Measurements from ENCODE around the gene DAPK2. TPM values are rescaled to one million over a fixed set of nuclear protein-coding genes. Genes with fewer than 3 reads are reported as not detected.

Gene DAPK2
- total RNA-seq, 1 donor from 2014 or later = 0.52 TPM

- Mint-ChIP-seq H3K27me3 (ENCODE audit: low read depth, unreplicated experiment) (peaks cover 36% of the 10 kb centered on the region), H3K9me3 (ENCODE audit: unreplicated experiment) (no peaks in the 10 kb centered on the region), H3K4me1 (ENCODE audit: low read depth, unreplicated experiment) (peaks cover 4% of the 10 kb centered on the region), H3K36me3 (ENCODE audit: low read depth, unreplicated experiment) (no peaks in the 10 kb centered on the region), H3K4me3 (ENCODE audit: unreplicated experiment) (no peak overlapping the region), H3K27ac (ENCODE audit: unreplicated experiment) (no peak overlapping the region)
- DNase-seq (ENCODE audit: low read depth) (no peak), FAIRE-seq (no peak)
- Histone ChIP-seq H3K4me3 (ENCODE audit: insufficient read depth, low read depth, low read length) (no peak overlapping the region), H4K20me1 (ENCODE audit: insufficient read depth, low read length) (no peaks in the 10 kb centered on the region), H3K36me3 (ENCODE audit: insufficient read depth, low read length) (no peaks in the 10 kb centered on the region), H3K79me2 (ENCODE audit: insufficient read depth, low read length) (no peaks in the 10 kb centered on the region), H3K4me1 (ENCODE audit: insufficient read depth, low read length) (no peaks in the 10 kb centered on the region), H2AFZ (ENCODE audit: low read depth, low read length) (no peak overlapping the region), H3K27ac (ENCODE audit: low read depth, low read length) (no peak overlapping the region), H3K4me2 (ENCODE audit: low read length) (no peak overlapping the region), H3K9me3 (ENCODE audit: insufficient read depth, low read depth, low read length) (no peaks in the 10 kb centered on the region), H3K27me3 (ENCODE audit: insufficient read depth, low read length) (no peaks in the 10 kb centered on the region), H3K9ac (ENCODE audit: low read length) (no peak overlapping the region)
- no peak for TF ChIP-seq EZH2 (IDR thresholded peaks at IDR 0.05; ENCODE audit: insufficient read depth, low read length)
Observed at GRCh38 chr15:63991706-63992105, 54.6 kb downstream of the DAPK2 start.

- no peak for TF ChIP-seq EZH2 (IDR thresholded peaks at IDR 0.05; ENCODE audit: insufficient read depth, low read length)
- no peak for TF ChIP-seq CTCF (IDR thresholded peaks at IDR 0.05; ENCODE audit: insufficient read depth, low read depth, low read length)
- Histone ChIP-seq H3K4me1 (ENCODE audit: insufficient read depth, low read length) (no peaks in the 10 kb centered on the region), H3K9me3 (ENCODE audit: insufficient read depth, low read depth, low read length) (no peaks in the 10 kb centered on the region), H3K9ac (ENCODE audit: low read length) (no peak overlapping the region), H3K4me3 (ENCODE audit: insufficient read depth, low read depth, low read length) (no peak overlapping the region), H4K20me1 (ENCODE audit: insufficient read depth, low read length) (no peaks in the 10 kb centered on the region), H3K27me3 (ENCODE audit: insufficient read depth, low read length) (no peaks in the 10 kb centered on the region), H3K27ac (ENCODE audit: low read depth, low read length) (no peak overlapping the region), H3K36me3 (ENCODE audit: insufficient read depth, low read length) (no peaks in the 10 kb centered on the region), H2AFZ (ENCODE audit: low read depth, low read length) (no peak overlapping the region), H3K4me2 (ENCODE audit: low read length) (no peak overlapping the region), H3K79me2 (ENCODE audit: insufficient read depth, low read length) (no peaks in the 10 kb centered on the region)
- no peak for FAIRE-seq
- Mint-ChIP-seq H3K9me3 (ENCODE audit: unreplicated experiment) (no peaks in the 10 kb centered on the region), H3K36me3 (ENCODE audit: low read depth, unreplicated experiment) (no peaks in the 10 kb centered on the region), H3K27me3 (ENCODE audit: low read depth, unreplicated experiment) (peaks cover 36% of the 10 kb centered on the region), H3K4me1 (ENCODE audit: low read depth, unreplicated experiment) (peaks cover 6% of the 10 kb centered on the region), H3K27ac (ENCODE audit: unreplicated experiment) (no peak overlapping the region), H3K4me3 (ENCODE audit: unreplicated experiment) (no peak overlapping the region)
- DNase-seq (ENCODE audit: low read depth) = no peak
Observed at GRCh38 chr15:63990454-63990853, 55.8 kb downstream of the DAPK2 start.

- H3K36me3 Mint-ChIP-seq (ENCODE audit: low read depth, unreplicated experiment) = no peaks in the 10 kb centered on the region
- DNase-seq (ENCODE audit: low read depth) (no peak), FAIRE-seq (no peak)
- H3K27me3 ChIP-seq (ENCODE audit: insufficient read depth, low read length) = no peaks in the 10 kb centered on the region
- H2AFZ ChIP-seq (ENCODE audit: low read depth, low read length) = no peak overlapping the region
- TF ChIP-seq CTCF (IDR thresholded peaks at IDR 0.05; ENCODE audit: insufficient read depth, low read depth, low read length) (no peak), EZH2 (IDR thresholded peaks at IDR 0.05; ENCODE audit: insufficient read depth, low read length) (no peak)
- no peaks in the 10 kb centered on the region for H4K20me1 ChIP-seq (ENCODE audit: insufficient read depth, low read length)
- H3K9me3 Mint-ChIP-seq (ENCODE audit: unreplicated experiment) = no peaks in the 10 kb centered on the region
- no peak overlapping the region for H3K27ac Mint-ChIP-seq (ENCODE audit: unreplicated experiment)
- H3K4me1 Mint-ChIP-seq (ENCODE audit: low read depth, unreplicated experiment) = peaks cover 6% of the 10 kb centered on the region
- no peaks in the 10 kb centered on the region for H3K79me2 ChIP-seq (ENCODE audit: insufficient read depth, low read length)
- no peak overlapping the region for H3K4me2 ChIP-seq (ENCODE audit: low read length)
- H3K4me1 ChIP-seq (ENCODE audit: insufficient read depth, low read length) = no peaks in the 10 kb centered on the region
- no peak overlapping the region for H3K9ac ChIP-seq (ENCODE audit: low read length)
- H3K27ac ChIP-seq (ENCODE audit: low read depth, low read length) = no peak overlapping the region
- H3K4me3 ChIP-seq (ENCODE audit: insufficient read depth, low read depth, low read length) = no peak overlapping the region
- no peaks in the 10 kb centered on the region for H3K36me3 ChIP-seq (ENCODE audit: insufficient read depth, low read length)
- no peak overlapping the region for H3K4me3 Mint-ChIP-seq (ENCODE audit: unreplicated experiment)
- peaks cover 47% of the 10 kb centered on the region for H3K27me3 Mint-ChIP-seq (ENCODE audit: low read depth, unreplicated experiment)
- no peaks in the 10 kb centered on the region for H3K9me3 ChIP-seq (ENCODE audit: insufficient read depth, low read depth, low read length)
Observed at GRCh38 chr15:63987796-63988378, 58.4 kb downstream of the DAPK2 start.
